Measurements from ENCODE around the gene CNTN5. TPM values are rescaled to one million over a fixed set of nuclear protein-coding genes. Genes with fewer than 3 reads are reported as not detected.

The CNTN5 gene
- total RNA-seq, 4 donors from 2014 or later: 0.12 TPM; not detected in 3

GRCh38 chr11:99693941-99694492 is 673.3 kb downstream of the CNTN5 start:
- 18 to 29% methylated on average over 6 of the region's 6 CpGs for WGBS, 2 donors
- no peaks in the 10 kb centered on the region for H3K4me1 ChIP-seq
- intact Hi-C loops (cut with DNase I): no loop called here
- TF ChIP-seq CTCF (IDR thresholded peaks at IDR 0.05) (no peak), POLR2A (IDR thresholded peaks at IDR 0.05) (no peak)
- no peak for DNase-seq
- H3K27me3 ChIP-seq: no peaks in the 10 kb centered on the region
- no peak overlapping the region for H3K27ac ChIP-seq
- H3K4me3 ChIP-seq: no peak overlapping the region
- H3K36me3 ChIP-seq: no peaks in the 10 kb centered on the region
- H3K9me3 ChIP-seq: no peaks in the 10 kb centered on the region

DNA sequence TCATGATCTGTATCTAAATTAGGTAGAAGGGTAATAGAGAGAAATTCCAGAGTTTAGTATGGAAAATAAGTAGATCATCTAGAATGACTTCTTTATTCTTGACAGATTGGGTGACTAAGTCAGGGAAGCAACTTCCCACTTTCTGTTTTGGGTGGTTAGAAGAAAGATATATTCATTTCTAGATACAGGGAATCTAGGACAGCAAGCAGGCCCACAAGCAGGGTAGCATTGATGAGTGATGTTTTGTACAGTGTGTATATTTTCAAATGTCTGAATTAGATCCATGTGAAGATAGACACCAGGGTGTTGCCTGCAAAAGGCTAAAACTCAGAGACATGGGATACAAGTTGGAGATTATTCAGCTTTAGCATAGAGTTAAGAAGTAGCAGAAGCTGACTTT is 674.4 kb downstream of the CNTN5 start:
- no peaks in the 10 kb centered on the region for H3K4me1 ChIP-seq
- no peak for DNase-seq
- H3K4me3 ChIP-seq: no peak overlapping the region
- H3K9me3 ChIP-seq: no peaks in the 10 kb centered on the region
- no peaks in the 10 kb centered on the region for H3K27me3 ChIP-seq
- no peaks in the 10 kb centered on the region for H3K36me3 ChIP-seq
- no peak overlapping the region for H3K27ac ChIP-seq
- TF ChIP-seq CTCF (IDR thresholded peaks at IDR 0.05) (no peak), POLR2A (IDR thresholded peaks at IDR 0.05) (no peak)
- intact Hi-C loops (cut with DNase I): no loop called here

GRCh38 chr11:99706848-99707247 is 686.1 kb downstream of the CNTN5 start:
- Histone ChIP-seq H3K4me3 (no peak overlapping the region), H3K36me3 (no peaks in the 10 kb centered on the region), H3K27me3 (no peaks in the 10 kb centered on the region), H3K4me1 (no peaks in the 10 kb centered on the region), H3K9me3 (no peaks in the 10 kb centered on the region), H3K27ac (no peak overlapping the region)
- DNase-seq: no peak
- no peak for TF ChIP-seq POLR2A (IDR thresholded peaks at IDR 0.05)
- TF ChIP-seq CTCF (IDR thresholded peaks at IDR 0.05): no peak
- 61% methylated on average over 1 of the region's 1 CpG for WGBS, 2 donors
- intact Hi-C loops (cut with DNase I): no loop called here

GRCh38 chr11:99708928-99709672 is 688.4 kb downstream of the CNTN5 start:
- TF ChIP-seq POLR2A (IDR thresholded peaks at IDR 0.05) (no peak), CTCF (IDR thresholded peaks at IDR 0.05) (no peak)
- WGBS, 2 donors: 46 to 50% methylated on average over 3 of the region's 3 CpGs
- no peak overlapping the region for H3K4me3 ChIP-seq

DNA sequence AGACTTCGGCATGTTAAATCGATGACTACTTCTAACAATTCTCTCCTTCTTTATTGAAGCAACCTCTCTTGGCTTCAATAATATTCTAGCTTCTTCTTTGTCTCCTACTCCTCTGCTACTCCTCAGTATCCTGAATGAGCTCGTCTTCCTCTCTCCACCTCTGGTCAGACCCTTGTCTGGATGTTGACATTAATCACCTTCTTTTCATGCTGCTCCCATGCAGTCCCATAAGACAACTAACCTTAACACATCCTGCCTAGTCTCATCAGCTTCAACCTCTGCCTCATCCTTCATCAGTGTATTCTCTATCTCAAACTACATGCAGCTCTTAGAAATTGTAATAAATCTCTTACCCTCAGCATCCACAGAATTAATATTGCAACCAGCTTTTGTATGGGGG is 695.6 kb downstream of the CNTN5 start:
- Histone ChIP-seq H3K27me3 (no peaks in the 10 kb centered on the region), H3K9me3 (no peaks in the 10 kb centered on the region), H3K36me3 (no peaks in the 10 kb centered on the region), H3K4me3 (no peak overlapping the region), H3K27ac (no peak overlapping the region), H3K4me1 (no peaks in the 10 kb centered on the region)
- intact Hi-C loops (cut with DNase I): no loop called here
- TF ChIP-seq CTCF (IDR thresholded peaks at IDR 0.05) (no peak), POLR2A (IDR thresholded peaks at IDR 0.05) (no peak)
- 59 to 60% methylated on average over 3 of the region's 3 CpGs for WGBS, 2 donors
- DNase-seq: no peak

More at GRCh38 chr11:99708928-99709672, 688.4 kb downstream of the CNTN5 start:
- no peaks in the 10 kb centered on the region for H3K27me3 ChIP-seq
- no peaks in the 10 kb centered on the region for H3K4me1 ChIP-seq
- no peaks in the 10 kb centered on the region for H3K9me3 ChIP-seq
- intact Hi-C loops (cut with DNase I): no loop called here
- no peaks in the 10 kb centered on the region for H3K36me3 ChIP-seq
- no peak overlapping the region for H3K27ac ChIP-seq
- DNase-seq: no peak

Data from esophagus squamous epithelium (tissue), 5 donors.